Measurements from ENCODE around the gene SLC2A1.

GRCh38 chr1:42962641-42963377 lies 4.1 kb upstream of the SLC2A1 start:
- TF ChIP-seq POLR2A (IDR thresholded peaks at IDR 0.05) = no peak
- TF ChIP-seq, protein P1, sequence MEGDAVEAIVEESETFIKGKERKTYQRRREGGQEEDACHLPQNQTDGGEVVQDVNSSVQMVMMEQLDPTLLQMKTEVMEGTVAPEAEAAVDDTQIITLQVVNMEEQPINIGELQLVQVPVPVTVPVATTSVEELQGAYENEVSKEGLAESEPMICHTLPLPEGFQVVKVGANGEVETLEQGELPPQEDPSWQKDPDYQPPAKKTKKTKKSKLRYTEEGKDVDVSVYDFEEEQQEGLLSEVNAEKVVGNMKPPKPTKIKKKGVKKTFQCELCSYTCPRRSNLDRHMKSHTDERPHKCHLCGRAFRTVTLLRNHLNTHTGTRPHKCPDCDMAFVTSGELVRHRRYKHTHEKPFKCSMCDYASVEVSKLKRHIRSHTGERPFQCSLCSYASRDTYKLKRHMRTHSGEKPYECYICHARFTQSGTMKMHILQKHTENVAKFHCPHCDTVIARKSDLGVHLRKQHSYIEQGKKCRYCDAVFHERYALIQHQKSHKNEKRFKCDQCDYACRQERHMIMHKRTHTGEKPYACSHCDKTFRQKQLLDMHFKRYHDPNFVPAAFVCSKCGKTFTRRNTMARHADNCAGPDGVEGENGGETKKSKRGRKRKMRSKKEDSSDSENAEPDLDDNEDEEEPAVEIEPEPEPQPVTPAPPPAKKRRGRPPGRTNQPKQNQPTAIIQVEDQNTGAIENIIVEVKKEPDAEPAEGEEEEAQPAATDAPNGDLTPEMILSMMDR (IDR thresholded peaks at IDR 0.05) = no peak
